ENCODE measurements around the gene LARGE1. TPM values are rescaled to one million over a fixed set of nuclear protein-coding genes. Genes with fewer than 3 reads are reported as not detected.

Gene LARGE1
- total RNA-seq, 2 donors from 2014 or later = 29.5 to 42.1 TPM

GRCh38 chr22:33909075-33909458 is 11.2 kb downstream of the LARGE1 start:
- no peaks in the 10 kb centered on the region for H3K36me3 ChIP-seq
- peak overlapping the region; percentile 43 for H3K4me3 ChIP-seq
- H3K9me3 ChIP-seq = no peaks in the 10 kb centered on the region
- no peak for TF ChIP-seq CTCF (IDR thresholded peaks at IDR 0.05)
- H3K4me1 ChIP-seq (ENCODE audit: control insufficient read depth in 1 of 2, low read depth in 2 of 2) = peaks cover 8 to 25% of the 10 kb centered on the region in 2 donors
- H3K27ac ChIP-seq = peak overlapping the region; percentile 25 to 55
- DNase-seq (ENCODE audit: low spot score) = peak; percentile 3
- no peaks in the 10 kb centered on the region for H3K27me3 ChIP-seq (replicated peaks; ENCODE audit: insufficient read depth)
- peak; percentile 51 for ATAC-seq (ENCODE audit: insufficient number of reproducible peaks, low FRiP score, low read depth)

- peaks cover 8 to 25% of the 10 kb centered on the region in 2 donors for H3K4me1 ChIP-seq (ENCODE audit: control insufficient read depth in 1 of 2, low read depth in 2 of 2)
- DNase-seq (ENCODE audit: low spot score) = no peak
- H3K27me3 ChIP-seq (replicated peaks; ENCODE audit: insufficient read depth) = no peaks in the 10 kb centered on the region
- TF ChIP-seq CTCF (IDR thresholded peaks at IDR 0.05) = no peak
- H3K36me3 ChIP-seq = no peaks in the 10 kb centered on the region
- no peak for ATAC-seq (ENCODE audit: insufficient number of reproducible peaks, low FRiP score, low read depth)
- peak overlapping the region; percentile 25 to 55 for H3K27ac ChIP-seq
- H3K4me3 ChIP-seq = peak overlapping the region; percentile 43
- H3K9me3 ChIP-seq = no peaks in the 10 kb centered on the region
These were observed 11.9 kb downstream of the LARGE1 start for GRCh38 chr22:33908171-33909074.

- Histone ChIP-seq H3K4me3 (no peak overlapping the region), H3K27ac (no peak overlapping the region), H3K4me1 (ENCODE audit: control insufficient read depth in 1 of 2, low read depth in 2 of 2) (peaks cover 8 to 25% of the 10 kb centered on the region in 2 donors), H3K27me3 (replicated peaks; ENCODE audit: insufficient read depth) (no peaks in the 10 kb centered on the region), H3K36me3 (no peaks in the 10 kb centered on the region), H3K9me3 (no peaks in the 10 kb centered on the region)
- TF ChIP-seq CTCF (IDR thresholded peaks at IDR 0.05) = no peak
- no peak for ATAC-seq (ENCODE audit: insufficient number of reproducible peaks, low FRiP score, low read depth)
- DNase-seq (ENCODE audit: low spot score) = no peak
These were observed 13.3 kb downstream of the LARGE1 start for GRCh38 chr22:33906954-33907353.

- TF ChIP-seq CTCF (IDR thresholded peaks at IDR 0.05) = no peak
- Histone ChIP-seq H3K27ac (no peak overlapping the region), H3K36me3 (no peaks in the 10 kb centered on the region), H3K27me3 (replicated peaks; ENCODE audit: insufficient read depth) (no peaks in the 10 kb centered on the region), H3K4me3 (no peak overlapping the region), H3K9me3 (no peaks in the 10 kb centered on the region), H3K4me1 (ENCODE audit: control insufficient read depth in 1 of 2, low read depth in 2 of 2) (peaks cover 8 to 25% of the 10 kb centered on the region in 2 donors)
- ATAC-seq (ENCODE audit: insufficient number of reproducible peaks, low FRiP score, low read depth) (no peak), DNase-seq (ENCODE audit: low spot score) (no peak)
These were observed 13.8 kb downstream of the LARGE1 start for GRCh38 chr22:33906475-33906874.

- no peaks in the 10 kb centered on the region for H3K27me3 ChIP-seq (replicated peaks; ENCODE audit: insufficient read depth)
- H3K4me3 ChIP-seq = no peak overlapping the region
- H3K4me1 ChIP-seq (ENCODE audit: control insufficient read depth in 1 of 2, low read depth in 2 of 2) = peaks cover 0 to 10% of the 10 kb centered on the region in 2 donors
- H3K27ac ChIP-seq = no peak overlapping the region
- ATAC-seq (ENCODE audit: insufficient number of reproducible peaks, low FRiP score, low read depth) (no peak), DNase-seq (ENCODE audit: low spot score) (no peak)
- no peaks in the 10 kb centered on the region for H3K36me3 ChIP-seq
- no peak for TF ChIP-seq CTCF (IDR thresholded peaks at IDR 0.05)
- H3K9me3 ChIP-seq = no peaks in the 10 kb centered on the region
These were observed 17.3 kb downstream of the LARGE1 start for GRCh38 chr22:33903012-33903411.
